ENCODE results near the gene GHRH. TPM values are rescaled to one million over a fixed set of nuclear protein-coding genes. Genes with fewer than 3 reads are reported as not detected.

The GHRH gene
- total RNA-seq, 6 experiments from 2014 or later, result not detected

- Histone ChIP-seq H3K4me1 (no peaks in the 10 kb centered on the region), H3K36me3 (peaks cover 0 to 3% (median 3%) of the 10 kb centered on the region in 4 donors), H3K27me3 (no peaks in the 10 kb centered on the region), H3K4me3 (no peak overlapping the region), H3K9me3 (no peaks in the 10 kb centered on the region), H3K27ac (no peak overlapping the region)
- intact Hi-C loops (cut with DNase I), result no loop called here
- ATAC-seq (peak in 2 of 4 donors; percentile 46 to 72), DNase-seq (no peak)
- TF ChIP-seq POLR2A (IDR thresholded peaks at IDR 0.05) (no peak), CTCF (IDR thresholded peaks at IDR 0.05) (no peak)
- WGBS (ENCODE audit: insufficient coverage, low coverage, low lambda C conversion rate, missing lambda C conversion rate), result 67% methylated on average over 6 of the region's 8 CpGs
These were observed 46.8 kb upstream of the GHRH start for GRCh38 chr20:37308086-37309050.

- intact Hi-C loops (cut with DNase I), result no loop called here
- no peaks in the 10 kb centered on the region for H3K9me3 ChIP-seq
- H3K4me3 ChIP-seq, result no peak overlapping the region
- H3K36me3 ChIP-seq, result peaks cover 0 to 24% (median 3%) of the 10 kb centered on the region in 4 donors
- 85% methylated on average over 3 of the region's 3 CpGs for WGBS (ENCODE audit: insufficient coverage, low coverage, low lambda C conversion rate, missing lambda C conversion rate)
- H3K27ac ChIP-seq, result no peak overlapping the region
- ATAC-seq (no peak), DNase-seq (no peak)
- H3K4me1 ChIP-seq, result no peaks in the 10 kb centered on the region
- no peaks in the 10 kb centered on the region for H3K27me3 ChIP-seq
- TF ChIP-seq CTCF (IDR thresholded peaks at IDR 0.05), result no peak
- TF ChIP-seq POLR2A (IDR thresholded peaks at IDR 0.05), result no peak
These were observed 44.2 kb upstream of the GHRH start for GRCh38 chr20:37305839-37306238.

- 96% methylated on average over 6 of the region's 6 CpGs for WGBS (ENCODE audit: insufficient coverage, low coverage, low lambda C conversion rate, missing lambda C conversion rate)
- no peak for DNase-seq
- intact Hi-C loops (cut with DNase I), result no loop called here
- Histone ChIP-seq H3K27ac (no peak overlapping the region), H3K4me3 (no peak overlapping the region), H3K4me1 (no peaks in the 10 kb centered on the region), H3K9me3 (no peaks in the 10 kb centered on the region), H3K27me3 (no peaks in the 10 kb centered on the region), H3K36me3 (peaks cover 0 to 24% (median 3%) of the 10 kb centered on the region in 4 donors)
- TF ChIP-seq POLR2A (IDR thresholded peaks at IDR 0.05), result no peak
- TF ChIP-seq CTCF (IDR thresholded peaks at IDR 0.05), result no peak
- no peak for ATAC-seq
These were observed 43.5 kb upstream of the GHRH start for GRCh38 chr20:37305079-37305478.

DNA sequence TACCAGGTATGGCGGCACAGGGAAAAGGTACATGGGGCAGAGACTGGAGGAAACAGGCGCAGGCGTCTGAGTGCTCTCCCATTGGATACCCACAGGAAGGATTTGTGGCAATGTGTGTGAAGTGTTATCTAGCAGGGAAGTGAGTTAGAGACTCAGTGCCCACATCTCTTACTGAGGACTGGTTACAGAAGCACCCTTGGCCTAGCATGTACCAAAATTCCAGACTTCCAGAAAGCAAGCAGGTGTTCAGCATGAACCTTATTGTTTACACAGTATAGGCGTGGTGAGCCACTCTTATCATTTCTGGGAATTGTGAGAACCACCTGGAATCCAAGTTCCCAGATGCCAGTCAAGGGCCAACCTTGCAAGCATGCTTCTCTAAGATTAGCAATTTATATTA lies 42.0 kb upstream of the GHRH start:
- intact Hi-C loops (cut with DNase I), result no loop called here
- H3K36me3 ChIP-seq, result peaks cover 0 to 24% (median 3%) of the 10 kb centered on the region in 4 donors
- TF ChIP-seq CTCF (IDR thresholded peaks at IDR 0.05) (no peak), POLR2A (IDR thresholded peaks at IDR 0.05) (no peak)
- H3K9me3 ChIP-seq, result no peaks in the 10 kb centered on the region
- H3K27me3 ChIP-seq, result no peaks in the 10 kb centered on the region
- H3K4me3 ChIP-seq, result no peak overlapping the region
- ATAC-seq (peak in 1 of 4 donors; percentile 39), DNase-seq (no peak)
- H3K27ac ChIP-seq, result no peak overlapping the region
- no peaks in the 10 kb centered on the region for H3K4me1 ChIP-seq
- WGBS (ENCODE audit: insufficient coverage, low coverage, low lambda C conversion rate, missing lambda C conversion rate), result 83% methylated on average over 4 of the region's 4 CpGs

All from right lobe of liver (tissue), 6 donors.